GM12874 (cell line): ENCODE results near the gene RIMKLB.

ENCODE experiments used
- TF ChIP-seq, protein P1 (sequence below): IDR thresholded peaks from 2 replicates; pipeline ENCODE4 v1.5.1; 2011; ENCODE audit warnings: low read depth, mild to moderate bottlenecking, control low read depth, low read length, moderate library complexity; ENCODE audit not compliant: insufficient read depth

Gene RIMKLB, protein sequence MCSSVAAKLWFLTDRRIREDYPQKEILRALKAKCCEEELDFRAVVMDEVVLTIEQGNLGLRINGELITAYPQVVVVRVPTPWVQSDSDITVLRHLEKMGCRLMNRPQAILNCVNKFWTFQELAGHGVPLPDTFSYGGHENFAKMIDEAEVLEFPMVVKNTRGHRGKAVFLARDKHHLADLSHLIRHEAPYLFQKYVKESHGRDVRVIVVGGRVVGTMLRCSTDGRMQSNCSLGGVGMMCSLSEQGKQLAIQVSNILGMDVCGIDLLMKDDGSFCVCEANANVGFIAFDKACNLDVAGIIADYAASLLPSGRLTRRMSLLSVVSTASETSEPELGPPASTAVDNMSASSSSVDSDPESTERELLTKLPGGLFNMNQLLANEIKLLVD

DNA sequence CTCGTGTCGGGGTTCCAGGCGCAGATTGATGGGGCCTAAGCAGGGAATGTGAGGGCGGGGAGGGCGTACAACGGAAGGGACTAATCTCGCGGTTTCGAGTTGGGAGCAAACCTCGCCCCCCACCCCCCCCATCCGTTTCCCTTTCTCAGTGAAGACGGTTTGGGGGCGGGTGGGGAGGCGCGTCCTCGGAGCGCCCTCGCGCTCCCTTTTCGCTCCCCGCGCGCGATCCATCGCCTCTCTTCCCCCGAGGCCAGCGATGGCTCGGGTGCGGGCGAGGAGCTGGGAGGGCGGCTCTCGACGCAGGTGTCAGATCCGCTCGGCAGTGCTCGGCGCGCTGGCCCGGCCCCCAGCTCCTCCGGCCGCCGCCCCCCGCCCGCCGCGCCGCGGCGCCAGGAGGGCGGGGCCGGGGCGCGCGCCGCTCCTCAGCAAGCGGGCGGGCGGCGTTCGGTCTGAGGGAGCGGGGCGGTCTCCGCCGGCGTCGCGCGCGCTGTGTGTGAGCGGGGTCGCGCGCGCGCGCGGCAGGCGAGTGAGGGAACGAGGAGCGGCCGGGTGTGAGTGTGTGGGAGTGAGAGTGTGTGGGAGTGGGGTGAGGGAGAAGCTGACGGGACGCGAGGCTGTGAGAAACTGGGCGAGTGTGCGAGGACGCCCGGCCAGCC lies at the start of gene RIMKLB:
Gene RIMKLB (plus strand): TSS at position 516 of the 656 bp plus-strand sequence. CDS start 15,876 bp downstream, outside the sequence.
- TF ChIP-seq, protein P1, sequence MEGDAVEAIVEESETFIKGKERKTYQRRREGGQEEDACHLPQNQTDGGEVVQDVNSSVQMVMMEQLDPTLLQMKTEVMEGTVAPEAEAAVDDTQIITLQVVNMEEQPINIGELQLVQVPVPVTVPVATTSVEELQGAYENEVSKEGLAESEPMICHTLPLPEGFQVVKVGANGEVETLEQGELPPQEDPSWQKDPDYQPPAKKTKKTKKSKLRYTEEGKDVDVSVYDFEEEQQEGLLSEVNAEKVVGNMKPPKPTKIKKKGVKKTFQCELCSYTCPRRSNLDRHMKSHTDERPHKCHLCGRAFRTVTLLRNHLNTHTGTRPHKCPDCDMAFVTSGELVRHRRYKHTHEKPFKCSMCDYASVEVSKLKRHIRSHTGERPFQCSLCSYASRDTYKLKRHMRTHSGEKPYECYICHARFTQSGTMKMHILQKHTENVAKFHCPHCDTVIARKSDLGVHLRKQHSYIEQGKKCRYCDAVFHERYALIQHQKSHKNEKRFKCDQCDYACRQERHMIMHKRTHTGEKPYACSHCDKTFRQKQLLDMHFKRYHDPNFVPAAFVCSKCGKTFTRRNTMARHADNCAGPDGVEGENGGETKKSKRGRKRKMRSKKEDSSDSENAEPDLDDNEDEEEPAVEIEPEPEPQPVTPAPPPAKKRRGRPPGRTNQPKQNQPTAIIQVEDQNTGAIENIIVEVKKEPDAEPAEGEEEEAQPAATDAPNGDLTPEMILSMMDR, result no peak

DNA sequence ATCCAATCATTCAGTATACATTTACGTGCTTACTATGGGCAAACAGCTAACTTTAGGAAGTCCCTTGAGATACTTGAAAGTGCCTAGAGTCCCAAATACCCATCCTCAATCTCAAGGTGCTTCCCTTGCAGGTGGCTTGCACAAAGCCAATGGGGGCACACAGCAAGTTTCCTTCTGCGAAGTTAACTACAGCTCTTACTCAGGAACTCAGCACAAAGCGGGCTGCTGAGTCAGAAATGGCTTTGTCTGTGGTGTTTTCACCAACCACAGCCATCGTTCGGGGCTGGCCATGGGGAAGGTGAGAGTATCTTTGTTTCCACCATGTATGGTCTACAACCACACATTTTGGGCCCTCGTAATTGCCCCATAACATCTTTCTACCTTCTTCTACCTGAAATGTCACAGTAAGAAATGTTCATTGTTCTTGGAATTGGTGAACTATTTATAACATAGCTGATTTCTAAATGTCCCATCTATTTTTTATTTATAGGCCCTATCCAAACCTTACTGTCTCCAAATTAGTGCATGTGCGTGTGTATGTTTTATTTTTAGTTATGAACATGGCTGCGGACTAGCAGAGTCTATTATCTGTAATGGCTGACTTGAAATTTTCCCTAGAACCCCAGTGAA lies 49.1 kb upstream of the RIMKLB start:
- TF ChIP-seq, protein P1, result no peak

DNA sequence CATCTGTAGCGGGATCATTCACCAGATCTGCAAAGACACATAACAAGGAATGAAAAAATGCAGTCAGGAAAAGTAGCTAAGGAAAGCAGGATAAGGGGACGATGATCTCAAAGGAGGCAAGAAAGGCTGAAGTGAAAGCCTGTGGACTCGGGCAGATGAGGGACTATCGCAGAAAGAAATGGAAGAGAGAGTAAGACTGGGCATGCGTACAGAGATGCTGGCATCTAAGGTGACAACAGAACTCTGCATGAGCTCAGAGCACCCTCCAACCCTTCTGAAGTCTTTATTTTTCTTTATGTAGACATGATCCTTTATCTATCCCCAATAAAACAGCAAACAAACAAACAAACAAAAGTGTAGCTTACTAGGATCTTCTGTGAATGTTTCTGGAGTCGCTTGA lies 42.4 kb upstream of the RIMKLB start:
- TF ChIP-seq, protein P1, result no peak

DNA sequence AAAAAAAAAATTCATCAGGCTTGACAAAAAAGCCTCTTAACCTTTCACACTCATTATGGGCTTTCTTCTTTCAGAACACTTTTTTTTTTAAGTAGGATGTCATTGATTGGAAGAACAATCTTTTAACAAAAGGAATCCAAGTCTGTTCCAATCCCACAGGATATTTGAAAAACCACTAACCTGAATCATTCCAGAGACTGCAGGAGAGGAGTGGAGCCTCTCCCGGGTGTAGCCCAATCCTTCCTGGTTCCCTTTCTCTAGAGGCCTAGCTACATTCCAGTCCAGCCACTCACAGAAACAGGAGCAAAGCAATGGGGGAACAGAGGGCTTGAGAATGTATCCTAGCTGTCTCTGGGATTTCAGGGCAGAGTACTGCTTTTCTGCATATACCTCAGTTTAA lies 39.4 kb upstream of the RIMKLB start:
- TF ChIP-seq, protein P1, result no peak

DNA sequence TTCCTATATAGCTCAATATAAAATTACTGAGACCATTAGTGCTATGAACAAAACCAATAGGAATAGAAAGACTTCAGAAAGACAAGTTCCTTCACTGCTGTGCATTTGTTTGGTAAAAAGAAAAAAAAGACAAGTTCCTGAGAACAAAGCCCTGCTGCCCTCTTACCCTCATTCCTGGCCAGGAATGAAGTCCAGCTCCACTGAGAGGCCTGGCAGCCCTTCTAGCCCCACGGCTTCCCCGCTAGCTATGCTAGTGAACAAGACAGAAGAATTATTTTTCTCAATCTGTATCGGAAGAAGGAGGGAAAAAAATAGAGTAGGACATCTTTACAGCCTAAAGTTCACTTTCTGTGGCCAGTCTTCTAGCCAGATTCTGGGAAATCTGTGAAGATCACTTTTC lies 36.8 kb upstream of the RIMKLB start:
- TF ChIP-seq, protein P1, result no peak

DNA sequence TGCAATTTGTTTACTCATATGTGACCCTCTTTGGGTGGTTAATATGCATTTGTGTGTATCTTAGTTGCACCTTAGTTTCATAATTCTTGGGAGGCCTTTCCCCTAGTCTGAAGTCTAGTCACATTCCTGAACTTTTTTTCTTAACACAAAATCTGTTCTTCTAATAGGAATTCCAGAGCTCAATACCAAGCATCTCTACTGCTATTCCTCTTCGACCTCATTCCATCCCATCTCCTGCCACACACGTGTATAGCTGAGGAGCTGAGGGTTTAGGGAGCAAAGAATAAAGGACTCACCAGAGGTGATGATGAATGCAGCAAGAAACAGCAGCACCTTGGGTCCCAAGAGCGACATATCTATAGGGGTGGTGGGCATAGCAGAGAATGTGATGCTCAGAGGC lies 36.0 kb upstream of the RIMKLB start:
- TF ChIP-seq, protein P1, result no peak

DNA sequence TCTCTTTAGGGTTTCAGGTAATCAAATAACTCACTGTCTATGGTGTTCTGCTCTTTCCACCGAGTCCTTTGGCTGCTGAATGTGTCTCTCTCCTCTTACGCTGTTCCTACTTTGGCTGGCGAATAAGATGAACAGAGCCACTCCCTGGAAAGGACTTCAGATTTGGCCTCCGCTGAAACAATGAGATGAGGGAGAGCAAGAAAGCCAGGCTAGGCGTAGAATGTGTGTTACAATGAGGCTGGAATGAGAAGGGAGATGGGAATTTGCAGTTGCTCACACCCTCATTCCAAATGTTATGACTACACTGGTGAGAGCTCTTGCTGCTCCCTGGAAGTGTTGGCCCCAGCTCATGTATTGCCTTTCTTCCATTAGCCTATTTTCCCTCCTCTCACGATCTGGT lies 35.2 kb upstream of the RIMKLB start, which contains the start of gene MFAP5:
Gene MFAP5 (minus strand): TSS at position 234 of the 400 bp plus-strand sequence. CDS start 722 bp downstream, outside the sequence.
- TF ChIP-seq, protein P1, result no peak
